Effector memory CD4-positive, alpha-beta T cell (primary cell): ENCODE data around the gene MGLL.
"Not testable (repeated sequence)": the region's sequence is repeated elsewhere in the genome, so short reads cannot be mapped to it uniquely, and the experiment has no call there.

ENCODE experiments used
- DNase-seq, 3 donors: peaks; one replicate each; pipeline ENCODE4 v3.0.0-alpha.2; 2020
- H3K27ac ChIP-seq: 2 replicates; pipeline ENCODE4 v1.7.0; 2013; ENCODE audit warnings: mild to moderate bottlenecking, low read length, moderate library complexity; ENCODE audit not compliant: insufficient read depth, poor library complexity, severe bottlenecking
- H3K27me3 ChIP-seq: replicated peaks from 2 replicates; pipeline ENCODE4 v1.7.0; 2013; ENCODE audit warnings: mild to moderate bottlenecking, low read length; ENCODE audit not compliant: insufficient read depth, control insufficient read depth, poor library complexity, severe bottlenecking
- H3K36me3 ChIP-seq: 2 replicates; pipeline ENCODE4 v1.7.0; 2013; ENCODE audit warnings: mild to moderate bottlenecking, low read length, moderate library complexity; ENCODE audit not compliant: control insufficient read depth, insufficient read depth
- H3K4me1 ChIP-seq: 2 replicates; pipeline ENCODE4 v1.7.0; 2013; ENCODE audit warnings: low read length, mild to moderate bottlenecking; ENCODE audit not compliant: control insufficient read depth, insufficient read depth, poor library complexity, severe bottlenecking
- H3K4me3 ChIP-seq: 2 replicates; pipeline ENCODE4 v1.7.0; 2013; ENCODE audit warnings: low read length, low read depth, mild to moderate bottlenecking; ENCODE audit not compliant: insufficient read depth, poor library complexity, severe bottlenecking
- H3K9me3 ChIP-seq: 2 replicates; pipeline ENCODE4 v1.7.0; 2013; ENCODE audit warnings: mild to moderate bottlenecking, low read length, moderate library complexity; ENCODE audit not compliant: control insufficient read depth

Gene MGLL

GRCh38 chr3:127663151-127663550 is 159.2 kb downstream of the MGLL start:
- no peaks in the 10 kb centered on the region for H3K36me3 ChIP-seq

GRCh38 chr3:127662001-127662469 is 160.3 kb downstream of the MGLL start:
- no peak for DNase-seq
- H3K9me3 ChIP-seq = no peaks in the 10 kb centered on the region
- no peak overlapping the region for H3K27ac ChIP-seq
- no peaks in the 10 kb centered on the region for H3K4me1 ChIP-seq
- no peak overlapping the region for H3K4me3 ChIP-seq
- no peaks in the 10 kb centered on the region for H3K27me3 ChIP-seq
- no peaks in the 10 kb centered on the region for H3K36me3 ChIP-seq

More at GRCh38 chr3:127663151-127663550, 159.2 kb downstream of the MGLL start:
- Histone ChIP-seq H3K27ac (no peak overlapping the region), H3K4me1 (no peaks in the 10 kb centered on the region), H3K9me3 (no peaks in the 10 kb centered on the region), H3K4me3 (no peak overlapping the region), H3K27me3 (no peaks in the 10 kb centered on the region)
- DNase-seq = no peak

GRCh38 chr3:127661600-127661999 is 160.7 kb downstream of the MGLL start:
- DNase-seq = no peak
- Histone ChIP-seq H3K9me3 (no peaks in the 10 kb centered on the region), H3K4me3 (no peak overlapping the region), H3K36me3 (no peaks in the 10 kb centered on the region), H3K4me1 (no peaks in the 10 kb centered on the region), H3K27ac (no peak overlapping the region), H3K27me3 (no peaks in the 10 kb centered on the region)

DNA sequence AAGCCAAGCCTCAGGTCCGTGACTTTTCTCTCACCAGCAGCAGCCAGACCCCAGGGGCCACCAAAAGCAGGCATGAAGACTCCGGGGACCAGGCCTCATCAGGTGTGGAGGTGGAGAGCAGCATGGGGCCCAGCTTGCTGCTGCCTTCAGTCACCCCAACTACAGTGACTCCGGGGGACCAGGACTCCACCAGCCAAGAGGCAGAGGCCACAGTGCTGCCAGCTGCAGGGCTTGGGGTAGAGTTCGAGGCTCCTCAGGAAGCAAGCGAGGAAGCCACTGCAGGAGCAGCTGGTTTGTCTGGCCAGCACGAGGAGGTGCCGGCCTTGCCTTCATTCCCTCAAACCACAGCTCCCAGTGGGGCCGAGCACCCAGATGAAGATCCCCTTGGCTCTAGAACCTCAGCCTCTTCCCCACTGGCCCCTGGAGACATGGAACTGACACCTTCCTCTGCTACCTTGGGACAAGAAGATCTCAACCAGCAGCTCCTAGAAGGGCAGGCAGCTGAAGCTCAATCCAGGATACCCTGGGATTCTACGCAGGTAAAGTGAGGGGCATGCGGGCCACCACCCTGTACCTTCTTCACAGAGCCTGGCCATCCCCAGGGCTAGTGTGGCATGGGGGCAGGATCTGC is 161.6 kb downstream of the MGLL start:
- Histone ChIP-seq H3K27me3 (no peaks in the 10 kb centered on the region), H3K9me3 (no peaks in the 10 kb centered on the region), H3K4me3 (no peak overlapping the region), H3K4me1 (no peaks in the 10 kb centered on the region), H3K27ac (no peak overlapping the region), H3K36me3 (no peaks in the 10 kb centered on the region)
- DNase-seq = no peak

DNA sequence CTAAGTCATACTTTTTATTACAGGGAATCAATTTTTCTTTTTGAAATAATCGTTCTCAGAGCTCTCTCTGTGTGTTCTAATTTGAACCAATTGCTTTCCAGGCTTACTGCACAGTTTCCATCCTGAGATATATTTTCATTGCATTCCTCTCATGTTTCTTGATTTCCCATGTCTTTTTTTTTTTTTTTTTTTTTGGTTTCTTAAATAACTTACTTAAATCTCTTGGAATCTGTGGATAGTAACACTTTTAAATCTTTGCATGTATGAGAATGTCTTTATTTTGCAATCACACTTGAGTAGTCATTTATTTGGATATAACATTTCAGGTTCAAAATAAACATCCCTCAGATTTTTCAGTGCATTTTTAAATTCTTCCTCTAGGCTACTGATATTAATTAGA is 164.1 kb downstream of the MGLL start:
- DNase-seq = no peak
- no peaks in the 10 kb centered on the region for H3K4me1 ChIP-seq
- no peak overlapping the region for H3K27ac ChIP-seq
- no peaks in the 10 kb centered on the region for H3K36me3 ChIP-seq
- H3K9me3 ChIP-seq = no peaks in the 10 kb centered on the region
- H3K27me3 ChIP-seq = no peaks in the 10 kb centered on the region
- no peak overlapping the region for H3K4me3 ChIP-seq

- H3K27ac ChIP-seq = no peak overlapping the region
Measured at GRCh38 chr3:127656906-127657305, 165.4 kb downstream of the MGLL start.

GRCh38 chr3:127655641-127656040 is 166.7 kb downstream of the MGLL start:
- H3K4me1 ChIP-seq = no peaks in the 10 kb centered on the region
- H3K36me3 ChIP-seq = no peaks in the 10 kb centered on the region
- no peak overlapping the region for H3K4me3 ChIP-seq
- no peaks in the 10 kb centered on the region for H3K27me3 ChIP-seq
- DNase-seq = no peak
- no peaks in the 10 kb centered on the region for H3K9me3 ChIP-seq
- H3K27ac ChIP-seq = no peak overlapping the region

More at GRCh38 chr3:127656906-127657305, 165.4 kb downstream of the MGLL start:
- no peaks in the 10 kb centered on the region for H3K9me3 ChIP-seq
- no peaks in the 10 kb centered on the region for H3K27me3 ChIP-seq
- DNase-seq = no peak
- H3K4me1 ChIP-seq = no peaks in the 10 kb centered on the region
- H3K36me3 ChIP-seq = no peaks in the 10 kb centered on the region
- H3K4me3 ChIP-seq = no peak overlapping the region

DNA sequence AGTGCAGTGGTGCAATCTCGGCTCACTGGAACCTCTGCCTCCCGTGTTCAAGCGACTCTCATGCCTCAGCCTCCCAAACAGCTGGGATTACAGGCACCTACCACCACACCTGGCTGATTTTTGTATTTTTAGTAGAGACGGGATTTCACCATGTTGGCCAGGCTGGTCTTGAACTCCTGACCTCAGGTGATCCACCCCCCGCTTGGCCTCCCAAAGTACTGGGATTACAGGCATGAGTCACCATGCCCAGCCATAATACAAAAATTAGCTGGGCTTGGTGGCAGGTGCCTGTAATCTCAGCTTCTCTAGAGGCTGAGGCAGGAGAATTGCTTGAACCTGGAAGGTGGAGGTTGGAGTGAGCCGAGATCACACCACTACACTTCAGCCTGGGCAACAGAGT is 167.3 kb downstream of the MGLL start:
- not testable (repeated sequence) for DNase-seq, H3K36me3 ChIP-seq, H3K9me3 ChIP-seq, H3K27me3 ChIP-seq, H3K4me3 ChIP-seq, H3K27ac ChIP-seq, H3K4me1 ChIP-seq

DNA sequence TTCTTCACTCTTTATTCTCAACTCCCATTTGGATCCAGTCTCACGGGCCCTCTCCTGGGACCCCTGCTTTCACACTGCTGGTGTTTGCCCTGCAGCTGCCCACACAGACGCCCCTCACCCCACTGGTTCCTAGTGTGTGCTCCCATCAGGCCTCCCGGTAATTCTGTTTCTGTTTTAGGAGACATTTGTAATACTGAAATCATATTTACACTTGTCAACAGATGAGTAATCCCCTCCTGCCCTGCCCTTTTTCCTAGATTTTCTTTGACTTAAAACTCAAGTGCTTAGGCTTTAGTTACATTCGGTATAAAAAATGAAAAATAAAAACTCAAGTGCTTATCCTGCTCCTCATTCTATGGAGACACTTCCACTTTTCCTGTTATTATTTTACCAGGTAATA is 167.9 kb downstream of the MGLL start:
- no peaks in the 10 kb centered on the region for H3K4me1 ChIP-seq
- no peak overlapping the region for H3K27ac ChIP-seq
- no peaks in the 10 kb centered on the region for H3K9me3 ChIP-seq
- H3K27me3 ChIP-seq = no peaks in the 10 kb centered on the region
- H3K36me3 ChIP-seq = no peaks in the 10 kb centered on the region
- no peak overlapping the region for H3K4me3 ChIP-seq
- DNase-seq = no peak

- Histone ChIP-seq H3K27me3 (no peaks in the 10 kb centered on the region), H3K9me3 (no peaks in the 10 kb centered on the region), H3K4me3 (no peak overlapping the region), H3K36me3 (no peaks in the 10 kb centered on the region), H3K4me1 (no peaks in the 10 kb centered on the region), H3K27ac (no peak overlapping the region)
- no peak for DNase-seq
Measured at GRCh38 chr3:127652246-127652995, 169.9 kb downstream of the MGLL start.
